IMR-90 (cell line): ENCODE data around the gene LRRFIP1. TPM values are rescaled to one million over a fixed set of nuclear protein-coding genes. Genes with fewer than 3 reads are reported as not detected.

Experiments used
- ATAC-seq: fragments of 200-7000 bp; cut with Tn5 transposase; 2 replicates; pipeline ENCODE4 v1.9.1; 2020; ENCODE audit warnings: low read depth, mild to moderate bottlenecking, moderate library complexity
- BruUV-seq: library from RNA; stranded (reverse); fragments of 400-500 nt; replicated peaks from 2 replicates; lab custom pipeline; 2021; lab: Mats Ljungman, UMichigan
- CTCF ChIA-PET: fragments of 300-600 bp; formaldehyde crosslinking; extraction: SDS; loops from one replicate; lab custom pipeline; 2021; ENCODE audit warnings: antibody characterized with exemption; lab: Yijun Ruan, JAX
- POLR2A ChIA-PET: fragments of 300-600 bp; sonication (Branson Sonifier 250); formaldehyde crosslinking; loops from one replicate; lab custom pipeline; 2022; ENCODE audit warnings: antibody characterized with exemption; ENCODE audit not compliant: unreplicated experiment; lab: Charles Lee
- DNase-seq: peaks from one replicate; pipeline ENCODE4 v3.0.0; 2013
- H2AFZ ChIP-seq: replicated peaks from 2 replicates; pipeline ENCODE3; 2013; ENCODE audit warnings: low read length, mild to moderate bottlenecking; ENCODE audit not compliant: poor library complexity
- H2AK5ac ChIP-seq: 2 replicates; pipeline ENCODE4 v1.6.1; 2013; ENCODE audit warnings: low read depth, low read length, inconsistent platforms
- H2AK9ac ChIP-seq: replicated peaks from 2 replicates; pipeline ENCODE3; 2013; ENCODE audit warnings: mild to moderate bottlenecking, low read depth, low read length, moderate library complexity; ENCODE audit not compliant: poor library complexity
- H2BK120ac ChIP-seq: 2 replicates; pipeline ENCODE4 v1.6.1; 2013; ENCODE audit warnings: low read depth, low read length, inconsistent platforms
- H2BK15ac ChIP-seq: 3 replicates; pipeline ENCODE4 v1.6.1; 2013; ENCODE audit warnings: low read depth, low read length, inconsistent platforms
- H2BK20ac ChIP-seq: 2 replicates; pipeline ENCODE4 v1.6.1; 2013; ENCODE audit warnings: low read depth, mild to moderate bottlenecking, inconsistent platforms, low read length, moderate library complexity
- H2BK5ac ChIP-seq: 2 replicates; pipeline ENCODE4 v1.6.1; 2013; ENCODE audit warnings: mild to moderate bottlenecking, low read depth, low read length, inconsistent platforms; ENCODE audit not compliant: poor library complexity, severe bottlenecking
- H3K14ac ChIP-seq: replicated peaks from 2 replicates; pipeline ENCODE4 v1.6.1; 2013; ENCODE audit warnings: low read depth, low read length, inconsistent platforms
- H3K18ac ChIP-seq: 2 replicates; pipeline ENCODE4 v1.6.1; 2013; ENCODE audit warnings: low read depth, low read length, control low read depth
- H3K23ac ChIP-seq: 2 replicates; pipeline ENCODE4 v1.6.1; 2013; ENCODE audit warnings: low read depth, low read length, inconsistent platforms
- H3K27ac ChIP-seq: 2 replicates; pipeline ENCODE4 v1.5.1; 2013; ENCODE audit warnings: mild to moderate bottlenecking, control low read depth, low read length; ENCODE audit not compliant: insufficient read depth
- H3K27me3 ChIP-seq: 2 replicates; pipeline ENCODE4 v1.6.1; 2013; ENCODE audit warnings: low read length; ENCODE audit not compliant: control insufficient read depth, insufficient read depth
- H3K36me3 ChIP-seq: 2 replicates; pipeline ENCODE4 v1.6.1; 2013; ENCODE audit warnings: low read length, mixed read lengths; ENCODE audit not compliant: control insufficient read depth, insufficient read depth
- H3K4ac ChIP-seq: 2 replicates; pipeline ENCODE4 v1.6.1; 2013; ENCODE audit warnings: low read depth, low read length, inconsistent platforms
- H3K4me1 ChIP-seq: 2 replicates; pipeline ENCODE4 v1.6.1; 2013; ENCODE audit warnings: low read length, mixed read lengths; ENCODE audit not compliant: control insufficient read depth, insufficient read depth
- H3K4me2 ChIP-seq: 2 replicates; pipeline ENCODE4 v1.6.1; 2013; ENCODE audit warnings: low read depth, mild to moderate bottlenecking, control low read depth, low read length, moderate library complexity
- H3K4me3 ChIP-seq: 2 replicates; pipeline ENCODE4 v1.5.1; 2013; ENCODE audit warnings: low read depth, mild to moderate bottlenecking, control low read depth, low read length, moderate library complexity; ENCODE audit not compliant: insufficient read depth
- H3K56ac ChIP-seq: 2 replicates; pipeline ENCODE4 v1.6.1; 2013; ENCODE audit warnings: low read length, inconsistent platforms; ENCODE audit not compliant: insufficient read depth; ENCODE audit errors: extremely low read depth
- H3K79me1 ChIP-seq, 2 experiments: 2 replicates each; pipeline ENCODE4 v1.6.1; 2013; ENCODE audit warnings: low read length in 2 of 2, inconsistent platforms in 1 of 2, low read depth in 1 of 2
- H3K9ac ChIP-seq: 2 replicates; pipeline ENCODE4 v1.6.1; 2013; ENCODE audit warnings: low read depth, low read length, control low read depth
- H3K9me1 ChIP-seq: 2 replicates; pipeline ENCODE4 v1.6.1; 2013; ENCODE audit warnings: low read length, inconsistent platforms; ENCODE audit not compliant: insufficient read depth
- H3K9me3 ChIP-seq: 2 replicates; pipeline ENCODE4 v1.6.1; 2013; ENCODE audit warnings: low read length; ENCODE audit not compliant: control insufficient read depth, insufficient read depth
- H4K20me1 ChIP-seq: 2 replicates; pipeline ENCODE4 v1.6.1; 2013; ENCODE audit warnings: low read length, inconsistent platforms; ENCODE audit not compliant: insufficient read depth
- H4K5ac ChIP-seq: 2 replicates; pipeline ENCODE4 v1.6.1; 2013; ENCODE audit warnings: mild to moderate bottlenecking, low read depth, low read length, control low read depth
- H4K8ac ChIP-seq, 2 experiments: 2 replicates each; pipeline ENCODE4 v1.6.1; 2013; ENCODE audit warnings: low read depth in 2 of 2, low read length in 2 of 2, control low read depth in 1 of 2, inconsistent platforms in 1 of 2
- H4K91ac ChIP-seq: 2 replicates; pipeline ENCODE4 v1.6.1; 2013; ENCODE audit warnings: low read depth, low read length, inconsistent platforms; ENCODE audit not compliant: insufficient read depth
- CEBPB ChIP-seq: IDR thresholded peaks from 2 replicates; pipeline ENCODE4 v1.6.1; 2012; ENCODE audit warnings: low read depth, low read length, improper control_type of control experiment
- CTCF ChIP-seq: conservative IDR thresholded peaks from 2 replicates; pipeline ENCODE4 v1.5.1; 2012; ENCODE audit warnings: mild to moderate bottlenecking, low read depth, low read length, improper control_type of control experiment
- ELK1 ChIP-seq: fragments of 150-350 bp; IDR thresholded peaks from 2 replicates; pipeline ENCODE4 v1.6.1; 2016; ENCODE audit warnings: low read depth, mild to moderate bottlenecking, low read length, moderate library complexity, borderline replicate concordance
- FOS ChIP-seq: fragments of 150-350 bp; IDR thresholded peaks from 2 replicates; pipeline ENCODE4 v1.6.1; 2016; ENCODE audit warnings: low read depth, low read length
- MAFK ChIP-seq: IDR thresholded peaks from 2 replicates; pipeline ENCODE4 v1.6.1; 2012; ENCODE audit warnings: low read depth, low read length, improper control_type of control experiment
- MXI1 ChIP-seq: IDR thresholded peaks from 2 replicates; pipeline ENCODE4 v1.6.1; 2012; ENCODE audit warnings: low read depth, mild to moderate bottlenecking, low read length, moderate library complexity, borderline replicate concordance
- NFE2L2 ChIP-seq: fragments of 150-350 bp; IDR thresholded peaks from 2 replicates; pipeline ENCODE4 v1.6.1; 2016; ENCODE audit warnings: low read depth, mild to moderate bottlenecking, low read length
- POLR2A ChIP-seq: IDR thresholded peaks from 2 replicates; pipeline ENCODE4 v1.6.1; 2012; ENCODE audit warnings: mild to moderate bottlenecking, low read depth, low read length
- RAD21 ChIP-seq: IDR thresholded peaks from 2 replicates; pipeline ENCODE4 v1.6.1; 2012; ENCODE audit warnings: low read length, improper control_type of control experiment
- RFX5 ChIP-seq: IDR thresholded peaks from 2 replicates; pipeline ENCODE4 v1.8.0; 2012; ENCODE audit warnings: low read depth, mild to moderate bottlenecking, low read length, moderate library complexity
- SMC3 ChIP-seq: fragments of 150-350 bp; IDR thresholded peaks from 2 replicates; pipeline ENCODE4 v1.6.1; 2016; ENCODE audit warnings: low read depth, mild to moderate bottlenecking, antibody characterized with exemption, low read length, moderate library complexity
- WGBS, 2 experiments: methylation state at CpG; one replicate each; pipeline versions ENCODE4 v1.1.5 to v1.1.7; 2013; ENCODE audit warnings: missing lambda C conversion rate in 2 of 2; ENCODE audit not compliant: insufficient read length in 1 of 2; ENCODE audit errors: extremely low coverage in 2 of 2; 5-methylcytosine and 5-hydroxymethylcytosine counted together
- dilution Hi-C: fragments of 300-500 bp; cut with HindIII; formaldehyde crosslinking; loops from one replicate; pipeline ENCODE4 v1.14.3; 2018; ENCODE audit warnings: low sequenced_read_pairs; ENCODE audit not compliant: unreplicated experiment
- in situ Hi-C: fragments of 300-500 bp; cut with MboI; formaldehyde crosslinking; loops from 3 replicates; pipeline ENCODE4 v1.14.3; 2019; ENCODE audit warnings: low sequenced_read_pairs, inconsistent platforms, mixed read lengths
- intact Hi-C: fragments of 100-400 bp; cut with micrococcal nuclease; formaldehyde crosslinking; loops from 2 replicates; pipeline ENCODE4 v1.10.0; 2022
- polyA plus RNA-seq, 3 experiments: library from polyadenylated mRNA; depleted of rRNA; stranded (reverse); fragments of >200 nt; gene quantifications; 2 replicates each; pipeline ENCODE4 v1.2.3, GENCODE V29; 2012; ENCODE audit warnings: low replicate concordance in 1 of 3
- total RNA-seq: library from RNA; depleted of rRNA; stranded (reverse); fragments of >200 nt; gene quantifications from 2 replicates; pipeline ENCODE4 v1.2.3, GENCODE V29; 2012

LRRFIP1 gene
- total and polyA plus RNA-seq, 2 of the 4 experiments (the other 2 are of a cell fraction), result 52.2 to 54.4 TPM

GRCh38 chr2:237625777-237626176, 1.6 kb upstream of the LRRFIP1 start:
- dilution Hi-C loops (no loop called here), in situ Hi-C loops (no loop called here), intact Hi-C loops (no loop called here)
- Histone ChIP-seq H2AK5ac (0 out of 2 replicates have a peak overlapping the region, but pooled peaks have one; percentile 20), H2AK9ac (peak overlapping the region; percentile 11), H3K4me3 (no peak overlapping the region), H3K79me1 (peaks cover 12 to 39% of the 10 kb centered on the region in 2 experiments), H4K20me1 (peaks cover 13% of the 10 kb centered on the region; the same call in 1 of the 2 replicates), H3K14ac (no peak overlapping the region; the same call in 1 of the 2 replicates), H3K9me1 (peaks cover 10% of the 10 kb centered on the region), H3K9me3 (no peaks in the 10 kb centered on the region), H3K4ac (peak overlapping the region; percentile 35; the same call in 1 of the 2 replicates), H2BK5ac (no peak overlapping the region), H3K4me2 (no peak overlapping the region), H2BK120ac (no peak overlapping the region; the same call in 1 of the 2 replicates), H2BK15ac (peak overlapping the region; percentile 21; the same call in 1 of the 3 replicates), H3K27ac (no peak overlapping the region), H4K8ac (no peak overlapping the region), H4K5ac (no peak overlapping the region), H4K91ac (no peak overlapping the region), H3K18ac (no peak overlapping the region), H3K4me1 (peaks cover 7% of the 10 kb centered on the region), H3K36me3 (peaks cover 6% of the 10 kb centered on the region; the same call in 1 of the 2 replicates), H3K56ac (no peak overlapping the region), H2BK20ac (no peak overlapping the region), H3K9ac (no peak overlapping the region), H3K23ac (0 out of 2 replicates have a peak overlapping the region, but pooled peaks have one; percentile 39), H3K27me3 (no peaks in the 10 kb centered on the region), H2AFZ (no peak overlapping the region)
- no TSS peak for BruUV-seq
- ATAC-seq, result no peak
- DNase-seq, result no peak
- ChIA-PET POLR2A (no interaction called here), CTCF (no interaction called here)
- TF ChIP-seq MAFK, result no peak
- TF ChIP-seq CTCF, result no peak
- no peak for TF ChIP-seq MXI1
- no peak for TF ChIP-seq RFX5
- TF ChIP-seq FOS, result no peak
- TF ChIP-seq ELK1, result no peak
- no peak for TF ChIP-seq NFE2L2
- TF ChIP-seq SMC3, result no peak
- TF ChIP-seq CEBPB, result no peak
- no peak for TF ChIP-seq RAD21
- no peak for TF ChIP-seq POLR2A
- WGBS, 2 experiments, result 93% methylated on average over 3 of the region's 6 CpGs; no CpG with 5 or more reads in 1 of the 2 experiments
